HFFc6 (cell line): Measurements from ENCODE around the gene POU6F2. TPM values are rescaled to one million over a fixed set of nuclear protein-coding genes. Genes with fewer than 3 reads are reported as not detected.
A peak's percentile ranks its signal among the peaks of the same experiment; 100 is the strongest.

Experiments used
- DNase-seq: peaks from one replicate; pipeline ENCODE4 v3.0.0-alpha.2; 2018
- H3K27ac Mint-ChIP-seq: 2 replicates; pipeline ENCODE4 v1.8.0; 2020; ENCODE audit warnings: mild to moderate bottlenecking, mixed read lengths
- H3K27me3 Mint-ChIP-seq: 2 replicates; pipeline ENCODE4 v1.8.0; 2021; ENCODE audit warnings: mild to moderate bottlenecking, moderate library complexity, mixed read lengths; ENCODE audit not compliant: insufficient read depth
- H3K36me3 Mint-ChIP-seq: 2 replicates; pipeline ENCODE4 v1.8.0; 2021; ENCODE audit warnings: low read depth, mixed read lengths
- H3K4me1 Mint-ChIP-seq: 2 replicates; pipeline ENCODE4 v1.8.0; 2020; ENCODE audit warnings: low read depth, mixed read lengths
- H3K4me3 Mint-ChIP-seq: 2 replicates; pipeline ENCODE4 v1.8.0; 2020; ENCODE audit warnings: mild to moderate bottlenecking, moderate library complexity, mixed read lengths
- H3K9me3 Mint-ChIP-seq: 2 replicates; pipeline ENCODE4 v1.8.0; 2020; ENCODE audit warnings: mild to moderate bottlenecking, mixed read lengths
- CTCF ChIP-seq: fragments of 200-600 bp; sonication (generic); IDR thresholded peaks from 2 replicates; pipeline ENCODE4 v1.5.0; 2021; ENCODE audit warnings: antibody characterized with exemption, mild to moderate bottlenecking
- total RNA-seq, 6 experiments: library from RNA; stranded (reverse); fragmentation: NEBNext Ultra II Directional; extraction: Animal tissue kit (Norgen Biotek cat#: 25700); gene quantifications; 2 replicates in 1 of 6; 3 replicates in 5 of 6; pipeline ENCODE4 v1.2.3, GENCODE V29; 2021

The POU6F2 gene
- total RNA-seq, 6 experiments from 2014 or later, result not detected

- Mint-ChIP-seq H3K27ac (no peak overlapping the region), H3K36me3 (no peaks in the 10 kb centered on the region), H3K27me3 (peaks cover 15% of the 10 kb centered on the region)
Measured at GRCh38 chr7:39460486-39460885, 482.8 kb downstream of the POU6F2 start.

GRCh38 chr7:39461263-39461820, 483.6 kb downstream of the POU6F2 start:
- no peak for TF ChIP-seq CTCF
- Mint-ChIP-seq H3K4me1 (peaks cover 14% of the 10 kb centered on the region; the same call in 1 of the 2 replicates), H3K36me3 (no peaks in the 10 kb centered on the region), H3K27me3 (peaks cover 15% of the 10 kb centered on the region), H3K4me3 (no peak overlapping the region), H3K9me3 (no peaks in the 10 kb centered on the region), H3K27ac (no peak overlapping the region)
- DNase-seq, result no peak

More at GRCh38 chr7:39460486-39460885, 482.8 kb downstream of the POU6F2 start:
- peaks cover 14% of the 10 kb centered on the region; the same call in 1 of the 2 replicates for H3K4me1 Mint-ChIP-seq
- no peak for DNase-seq
- no peak for TF ChIP-seq CTCF
- no peak overlapping the region for H3K4me3 Mint-ChIP-seq
- H3K9me3 Mint-ChIP-seq, result no peaks in the 10 kb centered on the region

- no peak overlapping the region for H3K27ac Mint-ChIP-seq
- H3K4me3 Mint-ChIP-seq, result no peak overlapping the region
- TF ChIP-seq CTCF, result no peak
Measured at GRCh38 chr7:39463252-39463651, 485.5 kb downstream of the POU6F2 start.

GRCh38 chr7:39464350-39465054, 486.8 kb downstream of the POU6F2 start:
- Mint-ChIP-seq H3K4me3 (peak overlapping the region; percentile 48; the same call in 1 of the 2 replicates), H3K27me3 (peaks cover 12% of the 10 kb centered on the region), H3K27ac (no peak overlapping the region), H3K36me3 (no peaks in the 10 kb centered on the region), H3K4me1 (peaks cover 9% of the 10 kb centered on the region; the same call in 1 of the 2 replicates), H3K9me3 (no peaks in the 10 kb centered on the region)
- TF ChIP-seq CTCF, result no peak
- DNase-seq, result no peak

More at GRCh38 chr7:39463252-39463651, 485.5 kb downstream of the POU6F2 start:
- Mint-ChIP-seq H3K4me1 (peaks cover 14% of the 10 kb centered on the region; the same call in 1 of the 2 replicates), H3K9me3 (no peaks in the 10 kb centered on the region), H3K27me3 (peaks cover 15% of the 10 kb centered on the region), H3K36me3 (no peaks in the 10 kb centered on the region)
- DNase-seq, result no peak

GRCh38 chr7:39465055-39465929, 487.6 kb downstream of the POU6F2 start:
- Mint-ChIP-seq H3K36me3 (no peaks in the 10 kb centered on the region), H3K27ac (no peak overlapping the region), H3K4me3 (peak overlapping the region; percentile 48; the same call in 1 of the 2 replicates), H3K4me1 (peaks cover 9% of the 10 kb centered on the region; the same call in 1 of the 2 replicates), H3K9me3 (no peaks in the 10 kb centered on the region), H3K27me3 (peaks cover 5% of the 10 kb centered on the region)
- peak; percentile 54 for DNase-seq
- peak; percentile 86 for TF ChIP-seq CTCF
